ES-I3 (cell line): ENCODE results near the gene ANKHD1.
A peak's percentile ranks its signal among the peaks of the same experiment; 100 is the strongest.

Experiments
- H3K36me3 ChIP-seq: 2 replicates; pipeline ENCODE4 v1.6.1; 2013; ENCODE audit warnings: mild to moderate bottlenecking, low read length, control low read depth, moderate library complexity; ENCODE audit not compliant: insufficient read depth
- H3K4me1 ChIP-seq: 2 replicates; pipeline ENCODE4 v1.6.1; 2013; ENCODE audit warnings: mild to moderate bottlenecking, control low read depth, low read length; ENCODE audit not compliant: insufficient read depth
- H3K9ac ChIP-seq: 2 replicates; pipeline ENCODE4 v1.6.1; 2013; ENCODE audit warnings: low read depth, mild to moderate bottlenecking, low read length, moderate library complexity
- H3K9me3 ChIP-seq: 2 replicates; pipeline ENCODE4 v1.6.1; 2013; ENCODE audit warnings: mild to moderate bottlenecking, low read length, moderate library complexity; ENCODE audit not compliant: control insufficient read depth, insufficient read depth

The ANKHD1 gene, protein sequence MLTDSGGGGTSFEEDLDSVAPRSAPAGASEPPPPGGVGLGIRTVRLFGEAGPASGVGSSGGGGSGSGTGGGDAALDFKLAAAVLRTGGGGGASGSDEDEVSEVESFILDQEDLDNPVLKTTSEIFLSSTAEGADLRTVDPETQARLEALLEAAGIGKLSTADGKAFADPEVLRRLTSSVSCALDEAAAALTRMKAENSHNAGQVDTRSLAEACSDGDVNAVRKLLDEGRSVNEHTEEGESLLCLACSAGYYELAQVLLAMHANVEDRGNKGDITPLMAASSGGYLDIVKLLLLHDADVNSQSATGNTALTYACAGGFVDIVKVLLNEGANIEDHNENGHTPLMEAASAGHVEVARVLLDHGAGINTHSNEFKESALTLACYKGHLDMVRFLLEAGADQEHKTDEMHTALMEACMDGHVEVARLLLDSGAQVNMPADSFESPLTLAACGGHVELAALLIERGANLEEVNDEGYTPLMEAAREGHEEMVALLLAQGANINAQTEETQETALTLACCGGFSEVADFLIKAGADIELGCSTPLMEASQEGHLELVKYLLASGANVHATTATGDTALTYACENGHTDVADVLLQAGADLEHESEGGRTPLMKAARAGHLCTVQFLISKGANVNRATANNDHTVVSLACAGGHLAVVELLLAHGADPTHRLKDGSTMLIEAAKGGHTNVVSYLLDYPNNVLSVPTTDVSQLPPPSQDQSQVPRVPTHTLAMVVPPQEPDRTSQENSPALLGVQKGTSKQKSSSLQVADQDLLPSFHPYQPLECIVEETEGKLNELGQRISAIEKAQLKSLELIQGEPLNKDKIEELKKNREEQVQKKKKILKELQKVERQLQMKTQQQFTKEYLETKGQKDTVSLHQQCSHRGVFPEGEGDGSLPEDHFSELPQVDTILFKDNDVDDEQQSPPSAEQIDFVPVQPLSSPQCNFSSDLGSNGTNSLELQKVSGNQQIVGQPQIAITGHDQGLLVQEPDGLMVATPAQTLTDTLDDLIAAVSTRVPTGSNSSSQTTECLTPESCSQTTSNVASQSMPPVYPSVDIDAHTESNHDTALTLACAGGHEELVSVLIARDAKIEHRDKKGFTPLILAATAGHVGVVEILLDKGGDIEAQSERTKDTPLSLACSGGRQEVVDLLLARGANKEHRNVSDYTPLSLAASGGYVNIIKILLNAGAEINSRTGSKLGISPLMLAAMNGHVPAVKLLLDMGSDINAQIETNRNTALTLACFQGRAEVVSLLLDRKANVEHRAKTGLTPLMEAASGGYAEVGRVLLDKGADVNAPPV (N-terminal part only)

DNA sequence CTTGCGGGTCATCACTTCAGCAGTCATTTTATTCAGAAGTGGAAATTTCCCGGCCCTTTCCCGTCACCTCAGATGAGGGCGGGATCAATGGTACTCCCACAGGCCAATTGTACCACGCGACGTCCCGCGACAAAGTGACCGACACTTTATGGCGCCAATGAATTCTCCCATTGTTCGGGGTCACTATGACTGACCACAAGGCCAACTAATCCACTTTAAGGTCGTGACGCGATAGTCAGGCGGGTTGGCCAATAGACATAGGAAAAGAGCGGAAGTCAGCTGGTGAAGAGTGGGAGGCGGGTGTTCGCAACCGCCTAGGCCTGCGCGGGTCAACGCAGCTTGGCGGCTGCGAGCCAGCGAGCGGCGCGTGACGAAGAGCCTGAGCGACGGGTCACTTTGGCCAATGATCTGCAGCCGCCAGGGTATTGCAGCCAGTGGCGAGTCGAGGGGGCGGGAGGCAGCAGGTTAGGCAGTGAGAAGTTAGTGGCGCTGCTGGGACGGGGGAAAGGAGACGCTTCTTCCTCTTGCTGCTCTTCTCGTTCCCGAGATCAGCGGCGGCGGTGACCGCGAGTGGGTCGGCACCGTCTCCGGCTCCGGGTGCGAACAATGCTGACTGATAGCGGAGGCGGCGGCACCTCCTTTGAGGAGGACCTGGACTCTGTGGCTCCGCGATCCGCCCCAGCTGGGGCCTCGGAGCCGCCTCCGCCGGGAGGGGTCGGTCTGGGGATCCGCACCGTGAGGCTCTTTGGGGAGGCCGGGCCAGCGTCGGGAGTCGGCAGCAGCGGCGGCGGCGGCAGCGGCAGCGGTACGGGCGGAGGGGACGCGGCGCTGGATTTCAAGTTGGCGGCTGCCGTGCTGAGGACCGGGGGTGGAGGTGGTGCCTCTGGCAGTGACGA lies at the start of gene ANKHD1:
ANKHD1 (plus strand) TSS at position 472 of the 896 bp plus-strand sequence; CDS start at position 607, 135 bp downstream.
- peak within 1 kb of the TSS; percentile 87 for H3K9ac ChIP-seq
- no peaks in the 10 kb centered on the region for H3K36me3 ChIP-seq
- H3K4me1 ChIP-seq = peaks cover 18% of the 10 kb centered on the region
- H3K9me3 ChIP-seq = no peaks in the 10 kb centered on the region

DNA sequence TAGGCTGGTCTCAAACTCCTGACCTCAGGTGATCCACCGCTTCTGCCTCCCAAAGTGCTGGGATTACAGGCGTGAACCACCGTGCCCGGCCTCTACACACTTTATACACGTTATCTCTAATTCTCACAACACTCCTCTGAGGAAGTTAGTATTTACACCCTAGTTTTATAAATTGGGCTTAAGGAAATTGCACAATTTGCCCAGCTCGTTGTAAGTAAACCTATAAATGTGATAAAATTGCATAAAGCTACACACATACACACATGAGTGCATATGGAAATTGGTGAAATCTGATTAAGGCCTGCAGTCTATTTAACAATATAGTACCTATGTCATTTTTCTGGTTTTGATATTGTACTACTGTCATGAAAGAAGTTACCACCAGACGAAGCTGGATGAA lies 46.1 kb upstream of the ANKHD1 start:
- Histone ChIP-seq H3K4me1 (no peaks in the 10 kb centered on the region; the same call in 1 of the 2 replicates), H3K9me3 (no peaks in the 10 kb centered on the region), H3K9ac (no peak overlapping the region), H3K36me3 (no peaks in the 10 kb centered on the region)

DNA sequence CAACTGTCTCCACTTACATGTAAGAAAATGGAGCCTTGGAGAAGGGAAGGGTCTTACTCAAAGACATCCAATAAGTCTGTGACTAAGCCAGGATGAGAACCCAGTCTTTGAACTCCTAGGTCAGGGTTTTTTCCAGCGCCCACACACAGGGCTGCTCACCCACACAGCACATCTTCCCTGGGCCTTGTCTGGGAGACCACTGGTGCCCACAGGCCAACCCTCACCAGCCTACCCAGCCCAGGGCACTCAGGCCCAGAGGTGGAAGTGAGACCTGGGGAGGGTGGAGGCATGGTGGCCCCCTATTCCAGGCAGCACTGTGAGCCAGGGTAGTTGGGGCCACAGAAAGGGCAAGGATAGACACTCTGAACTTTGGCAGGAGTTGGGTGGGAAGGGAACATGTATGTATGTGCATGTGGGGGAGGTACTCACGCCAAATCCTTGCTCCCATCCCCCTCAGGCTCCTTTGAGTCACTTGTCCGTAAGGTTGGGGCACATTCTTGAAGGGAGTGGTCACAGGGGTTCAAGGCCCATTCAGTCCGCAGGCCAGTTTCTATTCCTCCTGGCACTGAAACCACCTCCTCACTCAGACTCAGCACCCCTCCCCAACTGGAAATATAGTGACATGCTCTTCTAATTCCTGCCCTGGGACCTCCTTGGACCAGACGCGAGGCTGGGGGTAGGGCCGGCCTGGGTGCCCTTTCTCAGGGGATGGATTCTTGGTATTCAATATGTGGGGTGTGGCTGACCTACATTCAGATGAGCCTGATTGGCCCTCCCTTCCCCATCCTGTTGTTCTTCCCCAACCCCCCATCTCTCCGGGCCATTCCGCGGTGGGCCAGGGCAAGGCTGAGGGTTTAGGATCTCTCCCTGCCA lies 44.5 kb upstream of the ANKHD1 start:
- H3K9ac ChIP-seq = no peak overlapping the region
- no peaks in the 10 kb centered on the region for H3K36me3 ChIP-seq
- no peaks in the 10 kb centered on the region for H3K9me3 ChIP-seq
- H3K4me1 ChIP-seq = no peaks in the 10 kb centered on the region; the same call in 1 of the 2 replicates

DNA sequence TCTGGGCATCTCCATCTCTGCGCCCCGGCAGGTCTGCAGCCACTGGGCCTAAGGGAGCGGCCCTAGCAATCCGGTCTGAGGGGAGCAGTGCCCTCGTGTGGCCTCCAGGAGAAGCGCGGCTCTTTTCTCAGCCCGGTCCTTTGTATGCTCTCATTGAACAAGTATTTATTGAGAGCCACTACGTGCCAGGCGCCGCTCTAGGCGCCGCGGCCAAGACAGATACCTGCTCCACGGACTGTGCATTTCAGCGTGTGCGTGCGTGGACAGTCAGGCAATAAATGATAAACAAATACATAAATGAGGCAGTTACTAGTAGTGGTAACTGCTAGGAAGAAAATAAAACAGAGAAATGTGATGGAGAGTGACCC lies 43.9 kb upstream of the ANKHD1 start:
- Histone ChIP-seq H3K36me3 (no peaks in the 10 kb centered on the region), H3K4me1 (no peaks in the 10 kb centered on the region; the same call in 1 of the 2 replicates), H3K9me3 (no peaks in the 10 kb centered on the region), H3K9ac (peak overlapping the region; percentile 36; the same call in 1 of the 2 replicates)

DNA sequence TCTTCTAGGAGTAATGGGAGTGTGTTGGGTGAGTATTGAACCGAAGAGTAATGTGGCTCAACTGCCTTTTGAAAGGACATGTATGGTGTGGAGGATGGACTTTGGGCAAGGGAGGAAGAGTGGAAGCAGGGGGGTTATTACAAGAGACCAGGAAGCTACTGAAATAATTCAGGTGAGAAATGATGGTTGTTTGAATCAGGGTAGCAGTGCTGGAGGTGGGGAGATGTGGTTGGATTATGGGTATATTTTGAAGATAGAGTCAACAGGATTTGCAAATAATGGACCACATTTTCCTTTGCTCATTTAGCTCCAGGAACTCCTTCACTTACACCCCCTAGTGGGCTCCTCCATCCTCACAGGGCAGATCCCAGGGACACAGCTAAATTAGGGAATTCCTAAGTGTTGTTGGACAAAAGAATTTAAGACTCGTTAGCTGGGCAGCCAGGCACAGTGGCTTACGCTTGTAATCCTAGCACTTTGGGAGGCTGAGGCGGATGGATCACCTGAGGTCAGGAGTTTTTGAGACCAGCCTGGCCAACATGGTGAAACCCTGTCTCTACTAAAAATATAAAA lies 42.8 kb upstream of the ANKHD1 start:
- Histone ChIP-seq H3K9me3 (no peaks in the 10 kb centered on the region), H3K36me3 (no peaks in the 10 kb centered on the region), H3K4me1 (no peaks in the 10 kb centered on the region; the same call in 1 of the 2 replicates), H3K9ac (no peak overlapping the region)

DNA sequence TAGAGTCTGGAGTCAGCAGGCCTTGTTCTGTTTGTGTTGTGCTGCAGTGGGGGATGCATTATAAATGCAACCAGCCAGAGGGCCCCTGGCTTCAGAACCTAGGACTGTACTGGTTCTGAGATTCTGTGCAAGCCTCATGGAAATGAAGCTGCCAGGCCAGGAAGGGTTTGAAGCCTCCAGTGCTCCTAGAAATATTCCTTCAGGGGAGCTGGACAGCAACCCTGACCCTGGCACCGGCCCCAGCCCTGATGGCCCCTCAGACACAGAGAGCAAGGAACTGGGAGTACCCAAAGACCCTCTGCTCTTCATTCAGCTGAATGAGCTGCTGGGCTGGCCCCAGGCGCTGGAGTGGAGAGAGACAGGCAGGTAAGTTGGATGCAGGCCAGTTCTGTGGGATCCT lies 41.5 kb upstream of the ANKHD1 start, which contains the start of gene SLC4A9:
SLC4A9 (plus strand) TSS at position 94 of the 400 bp plus-strand sequence; CDS start at position 137, 43 bp downstream.
- Histone ChIP-seq H3K36me3 (no peaks in the 10 kb centered on the region), H3K4me1 (no peaks in the 10 kb centered on the region; the same call in 1 of the 2 replicates), H3K9me3 (no peaks in the 10 kb centered on the region), H3K9ac (no peak within 1 kb of the TSS)

DNA sequence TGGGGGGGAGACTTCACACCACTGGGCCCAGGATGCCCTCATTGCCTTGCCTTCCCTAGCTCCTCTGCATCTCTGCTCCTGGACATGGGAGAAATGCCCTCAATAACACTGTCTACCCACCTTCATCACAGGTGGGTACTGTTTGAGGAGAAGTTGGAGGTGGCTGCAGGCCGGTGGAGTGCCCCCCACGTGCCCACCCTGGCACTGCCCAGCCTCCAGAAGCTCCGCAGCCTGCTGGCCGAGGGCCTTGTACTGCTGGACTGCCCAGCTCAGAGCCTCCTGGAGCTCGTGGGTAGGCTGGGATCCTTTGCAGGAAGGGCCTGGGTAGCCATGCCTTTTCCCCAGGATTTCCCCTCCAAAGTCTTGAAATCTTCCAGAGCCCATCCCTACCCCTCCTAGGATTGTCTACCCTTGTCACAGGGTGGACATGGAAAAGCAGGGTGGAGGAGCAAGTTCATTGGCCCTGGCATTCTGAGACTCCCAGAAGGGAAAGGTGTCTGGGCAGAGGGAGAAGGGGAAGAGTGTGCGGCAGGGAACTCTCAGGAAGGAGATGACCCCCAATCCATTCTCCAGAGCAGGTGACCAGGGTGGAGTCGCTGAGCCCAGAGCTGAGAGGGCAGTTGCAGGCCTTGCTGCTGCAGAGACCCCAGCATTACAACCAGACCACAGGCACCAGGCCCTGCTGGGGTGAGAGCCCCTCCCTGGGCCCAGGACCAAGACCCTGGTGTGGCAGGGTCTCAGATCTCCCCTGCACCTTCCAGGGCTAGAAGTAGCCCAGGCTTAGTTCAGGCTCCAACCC lies 40.8 kb upstream of the ANKHD1 start:
- Histone ChIP-seq H3K36me3 (no peaks in the 10 kb centered on the region), H3K4me1 (no peaks in the 10 kb centered on the region; the same call in 1 of the 2 replicates), H3K9ac (no peak overlapping the region), H3K9me3 (no peaks in the 10 kb centered on the region)

DNA sequence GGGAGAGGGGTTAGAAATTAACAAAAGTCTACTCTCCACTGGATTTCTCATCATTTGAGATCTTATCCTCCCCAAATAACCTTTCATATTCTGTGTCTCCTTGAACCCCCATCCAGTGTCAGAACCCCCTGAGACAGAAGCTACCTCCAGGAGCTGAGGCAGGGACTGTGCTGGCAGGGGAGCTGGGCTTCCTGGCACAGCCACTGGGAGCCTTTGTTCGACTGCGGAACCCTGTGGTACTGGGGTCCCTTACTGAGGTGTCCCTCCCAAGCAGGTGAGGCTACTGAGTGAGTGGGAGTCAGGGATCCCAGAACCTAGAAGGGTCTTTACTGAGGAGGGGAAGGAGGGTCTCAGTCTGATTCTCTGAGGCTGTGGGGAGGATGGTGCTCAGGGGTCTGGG lies 39.7 kb upstream of the ANKHD1 start:
- no peak overlapping the region for H3K9ac ChIP-seq
- H3K4me1 ChIP-seq = no peaks in the 10 kb centered on the region; the same call in 1 of the 2 replicates
- H3K9me3 ChIP-seq = no peaks in the 10 kb centered on the region
- no peaks in the 10 kb centered on the region for H3K36me3 ChIP-seq

DNA sequence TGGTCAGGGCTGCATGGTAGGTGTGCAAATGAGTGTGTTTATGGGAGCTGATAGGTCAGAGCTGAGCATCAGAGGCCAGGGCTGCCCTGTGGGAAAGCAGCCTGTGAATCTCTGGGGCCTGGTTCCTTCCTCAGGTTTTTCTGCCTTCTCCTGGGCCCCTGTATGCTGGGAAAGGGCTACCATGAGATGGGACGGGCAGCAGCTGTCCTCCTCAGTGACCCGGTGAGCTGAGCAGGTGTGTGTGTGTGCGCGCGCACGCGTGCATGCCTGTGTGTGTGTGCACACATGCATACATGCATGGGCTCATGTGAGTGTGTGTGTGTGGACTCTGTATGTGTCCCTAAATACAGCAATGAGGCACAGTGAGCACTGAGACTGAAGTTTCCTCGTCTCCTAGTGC lies 39.3 kb upstream of the ANKHD1 start:
- Histone ChIP-seq H3K9me3 (no peaks in the 10 kb centered on the region), H3K4me1 (no peaks in the 10 kb centered on the region; the same call in 1 of the 2 replicates), H3K36me3 (no peaks in the 10 kb centered on the region), H3K9ac (no peak overlapping the region)

DNA sequence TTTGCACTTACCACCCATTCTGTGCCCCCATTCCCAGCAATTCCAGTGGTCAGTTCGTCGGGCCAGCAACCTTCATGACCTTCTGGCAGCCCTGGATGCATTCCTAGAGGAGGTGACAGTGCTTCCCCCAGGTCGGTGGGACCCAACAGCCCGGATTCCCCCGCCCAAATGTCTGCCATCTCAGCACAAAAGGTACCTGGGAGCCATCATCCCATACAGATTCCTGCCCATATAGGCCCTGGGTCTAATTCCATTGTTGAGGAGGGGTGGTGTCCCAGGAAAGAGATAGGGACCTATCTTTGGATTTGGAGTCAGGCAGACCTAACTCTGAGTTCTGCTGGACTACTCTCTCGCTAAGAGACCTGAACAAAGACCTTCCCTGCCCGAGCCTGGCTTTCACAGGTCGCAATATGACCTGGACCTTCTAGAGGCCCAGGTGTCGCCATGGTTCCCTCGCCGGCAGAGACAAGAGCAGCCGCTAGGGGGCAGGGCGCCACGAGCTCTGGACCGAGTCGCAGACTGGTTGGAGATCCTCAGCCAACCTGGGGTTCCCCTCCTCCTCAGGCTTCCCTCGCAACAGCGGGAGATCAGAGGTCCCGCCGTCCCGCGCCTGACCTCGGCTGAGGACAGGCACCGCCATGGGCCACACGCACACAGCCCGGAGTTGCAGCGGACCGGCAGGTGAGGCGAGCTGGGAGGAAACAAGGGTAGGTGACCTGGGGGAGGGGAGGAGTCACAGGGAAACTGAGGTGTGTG lies 38.6 kb upstream of the ANKHD1 start:
- Histone ChIP-seq H3K4me1 (no peaks in the 10 kb centered on the region), H3K9me3 (no peaks in the 10 kb centered on the region), H3K36me3 (no peaks in the 10 kb centered on the region), H3K9ac (peak overlapping the region; percentile 57; the same call in 1 of the 2 replicates)
